Measurements from ENCODE around the gene CDK13.

Gene CDK13

DNA sequence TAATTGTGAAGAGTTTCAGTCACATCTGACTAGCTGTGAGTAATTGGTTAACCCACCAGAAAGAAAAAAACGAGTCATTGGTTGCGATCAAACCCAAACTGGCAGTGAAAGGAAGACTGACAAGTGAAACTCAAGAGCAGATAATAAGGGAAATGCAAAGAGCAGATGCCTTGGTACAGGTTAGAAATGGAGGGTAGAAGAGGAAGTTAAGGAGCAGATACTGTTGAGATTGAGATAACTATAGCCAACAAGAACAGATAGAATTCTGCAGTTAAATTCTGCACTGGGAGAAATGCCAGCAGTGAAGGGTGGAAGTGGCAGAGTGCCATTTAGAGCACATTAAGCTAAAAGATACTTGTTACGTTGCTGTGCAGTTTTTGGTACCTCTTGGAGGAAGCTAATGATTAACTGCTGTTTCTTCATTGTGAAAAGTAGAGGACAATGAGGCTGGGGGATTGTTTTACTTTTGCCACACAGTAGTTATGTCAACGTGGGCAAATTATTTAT lies 65.8 kb downstream of the CDK13 start:
- DNase-seq, result no peak

DNA sequence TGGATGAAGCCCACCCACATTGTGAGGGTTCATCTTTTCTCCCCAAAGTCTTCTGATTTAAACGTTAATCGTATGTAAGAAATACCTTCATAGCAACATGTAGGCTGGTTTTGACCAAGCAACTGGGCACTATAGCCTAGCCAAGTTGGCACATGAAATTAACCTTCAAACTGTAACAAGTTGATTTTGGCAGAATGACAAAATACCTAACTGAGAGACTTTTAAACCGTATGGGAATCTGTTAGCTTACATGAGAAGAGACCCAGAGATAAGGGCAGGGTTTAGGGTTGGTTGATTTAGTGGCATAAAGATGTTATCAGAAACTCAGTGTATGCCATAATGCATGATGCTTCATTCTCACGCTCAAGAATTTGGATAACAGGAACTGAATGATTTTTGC lies 69.5 kb downstream of the CDK13 start:
- no peak for DNase-seq

DNA sequence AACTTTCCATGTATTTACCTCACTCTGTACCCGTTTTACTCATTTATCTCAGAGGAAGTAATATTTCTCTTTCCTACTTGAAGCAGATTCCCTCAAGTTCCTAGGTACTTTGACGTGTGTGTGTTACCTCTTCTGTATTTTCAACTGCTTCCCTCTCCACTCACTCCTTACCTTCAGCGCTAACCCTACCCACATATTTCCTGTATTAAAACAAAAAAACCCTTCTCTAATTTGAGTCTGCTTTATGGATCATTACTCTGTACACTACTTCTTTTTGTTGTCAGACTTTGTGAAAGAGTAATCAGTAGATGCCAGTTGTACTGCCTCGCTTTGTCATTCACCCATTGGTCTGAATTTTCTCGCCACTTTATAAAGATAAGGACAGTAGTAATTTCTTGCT lies 74.0 kb downstream of the CDK13 start:
- DNase-seq, result no peak

DNA sequence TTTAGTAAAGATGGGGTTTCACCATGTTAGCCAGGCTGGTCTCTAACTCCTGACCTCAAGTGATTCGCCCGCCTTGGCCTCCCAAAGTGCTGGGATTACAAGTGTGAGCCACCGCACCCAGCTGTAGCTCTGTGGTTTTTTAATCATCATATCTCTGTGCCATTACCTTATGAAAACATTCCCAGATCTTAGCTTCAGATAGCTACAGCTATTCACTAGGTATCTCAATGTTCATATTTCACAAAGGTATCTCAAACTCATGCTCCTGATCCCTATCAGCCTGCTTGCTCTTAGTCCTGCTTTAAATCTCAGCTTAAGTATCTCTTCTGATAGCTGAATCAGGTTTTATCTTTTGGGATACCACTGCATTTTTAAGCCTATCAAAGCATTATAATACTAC lies 74.8 kb downstream of the CDK13 start:
- DNase-seq, result no peak

- no peak for DNase-seq
These were observed 77.5 kb downstream of the CDK13 start for GRCh38 chr7:40027545-40027944.

DNA sequence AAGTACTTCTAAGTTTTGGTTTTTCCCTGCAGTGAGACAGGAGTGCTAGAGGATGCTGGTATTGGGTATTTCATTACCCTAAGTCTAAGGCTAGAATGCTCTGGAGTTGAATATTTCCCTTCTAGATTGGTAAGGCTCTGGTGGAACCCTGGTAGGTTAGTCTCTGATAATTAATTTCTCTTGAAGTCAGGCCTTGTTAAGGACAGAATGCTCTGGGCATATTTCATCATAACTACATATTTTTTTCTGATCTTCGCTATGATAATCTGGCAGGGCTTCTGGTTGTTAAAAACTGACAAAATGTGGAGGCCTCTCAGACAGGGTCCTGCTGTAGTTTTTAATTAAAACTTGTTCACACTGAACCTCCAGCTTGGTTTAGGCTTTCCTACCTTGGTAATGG lies 83.8 kb downstream of the CDK13 start:
- no peak for DNase-seq

- no peak for DNase-seq
These were observed 91.4 kb downstream of the CDK13 start for GRCh38 chr7:40041456-40041855.

GRCh38 chr7:40043164-40043563 lies 93.1 kb downstream of the CDK13 start:
- DNase-seq, result no peak

DNA sequence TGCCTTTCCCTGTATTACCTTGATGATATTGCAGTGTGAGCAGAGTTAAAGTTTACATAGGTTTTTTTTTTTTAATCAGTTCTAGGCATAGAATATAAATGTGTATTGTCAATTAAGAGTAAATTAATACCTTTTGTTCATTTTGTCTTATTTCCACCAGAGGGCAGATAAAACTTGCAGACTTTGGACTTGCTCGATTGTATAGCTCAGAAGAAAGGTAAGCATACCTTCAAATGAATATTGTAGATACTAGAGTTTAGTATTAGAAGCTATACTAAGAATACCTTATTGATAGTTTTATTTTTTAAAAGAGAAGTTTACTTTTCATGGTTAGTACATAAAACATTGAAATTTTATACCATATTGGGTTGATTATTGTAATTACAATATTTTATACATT lies 97.6 kb downstream of the CDK13 start:
- DNase-seq, result no peak

GRCh38 chr7:40057292-40057691 lies 107.2 kb downstream of the CDK13 start:
- peak; percentile 35 for DNase-seq

GRCh38 chr7:40058026-40058425 lies 108.0 kb downstream of the CDK13 start:
- no peak for DNase-seq

DNA sequence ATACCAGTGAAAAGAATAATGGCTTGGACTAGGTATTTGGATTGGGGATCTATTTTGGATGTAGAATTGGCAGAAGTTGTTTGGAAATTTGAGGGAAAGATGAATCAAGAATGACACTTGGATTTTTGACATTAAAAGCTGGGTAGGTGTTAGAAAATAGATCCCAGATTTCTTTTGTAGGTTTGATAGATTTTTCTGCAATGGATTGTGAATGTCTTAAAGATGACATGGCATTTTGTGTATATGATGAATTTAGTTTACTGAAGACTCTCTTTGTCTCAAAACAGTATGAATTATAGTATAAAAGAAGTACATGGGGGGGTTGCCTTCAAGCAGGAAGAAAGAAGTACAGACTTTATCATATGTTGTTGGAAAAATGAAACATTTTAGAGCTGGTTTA lies 108.6 kb downstream of the CDK13 start:
- no peak for DNase-seq

DNA sequence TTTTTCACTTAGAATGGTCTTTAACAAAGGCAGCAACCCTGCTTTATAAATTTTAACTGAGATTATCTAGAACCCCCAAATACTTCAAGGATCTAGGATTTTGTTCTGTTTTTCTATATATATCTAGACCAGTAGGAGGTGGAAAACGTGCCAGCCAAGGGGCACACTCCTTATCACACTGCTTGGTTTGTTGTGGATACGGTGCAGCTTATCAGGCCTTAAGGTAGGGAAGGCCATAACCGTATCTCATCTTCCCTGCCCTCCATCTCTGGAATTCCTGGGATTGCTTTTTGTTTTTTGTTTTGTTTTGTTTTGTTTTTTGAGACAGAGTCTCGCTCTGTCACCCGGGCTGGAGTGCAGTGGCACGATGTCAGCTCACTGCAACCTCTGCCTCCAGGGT lies 109.0 kb downstream of the CDK13 start:
- DNase-seq, result no peak

GRCh38 chr7:40072268-40072667 lies 122.2 kb downstream of the CDK13 start:
- DNase-seq, result no peak

GRCh38 chr7:40073239-40073638 lies 123.2 kb downstream of the CDK13 start:
- DNase-seq, result no peak

DNA sequence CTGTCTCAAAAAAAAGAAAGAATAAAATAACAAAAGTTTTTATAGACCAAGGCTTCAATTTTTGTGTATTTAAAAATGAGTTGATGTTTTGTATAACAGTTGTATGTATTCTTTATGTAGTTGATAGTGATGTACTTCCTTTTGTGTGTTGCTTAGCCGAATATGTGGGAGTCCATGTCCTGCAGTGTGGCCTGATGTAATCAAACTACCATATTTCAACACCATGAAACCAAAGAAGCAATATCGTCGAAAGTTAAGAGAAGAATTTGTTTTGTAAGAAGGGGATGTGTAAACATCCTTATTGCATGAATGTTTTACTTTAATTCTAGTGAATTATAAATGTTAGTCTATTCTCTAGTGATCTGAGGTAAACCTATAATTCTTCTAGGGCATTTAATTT lies 127.8 kb downstream of the CDK13 start:
- no peak for DNase-seq

DNA sequence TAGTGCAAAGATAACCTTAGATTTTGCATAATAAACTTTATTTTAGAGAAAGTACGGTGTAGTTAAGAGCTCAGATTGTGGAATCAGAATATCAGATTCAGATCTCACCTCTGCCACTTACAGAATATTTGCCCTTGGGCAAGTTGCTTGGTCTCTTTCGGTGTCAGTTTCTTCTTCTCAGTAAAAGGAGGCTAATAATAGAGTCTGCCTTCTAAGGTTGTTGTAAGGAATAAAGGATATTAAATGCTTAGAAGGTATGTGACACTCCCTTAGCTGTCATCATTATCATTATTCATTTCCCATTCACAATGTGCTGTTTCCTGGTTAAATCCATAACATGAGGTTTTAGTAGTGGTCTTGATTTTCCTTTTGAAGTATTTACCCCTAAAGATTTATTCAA lies 142.1 kb downstream of the CDK13 start:
- no peak for DNase-seq

DNA sequence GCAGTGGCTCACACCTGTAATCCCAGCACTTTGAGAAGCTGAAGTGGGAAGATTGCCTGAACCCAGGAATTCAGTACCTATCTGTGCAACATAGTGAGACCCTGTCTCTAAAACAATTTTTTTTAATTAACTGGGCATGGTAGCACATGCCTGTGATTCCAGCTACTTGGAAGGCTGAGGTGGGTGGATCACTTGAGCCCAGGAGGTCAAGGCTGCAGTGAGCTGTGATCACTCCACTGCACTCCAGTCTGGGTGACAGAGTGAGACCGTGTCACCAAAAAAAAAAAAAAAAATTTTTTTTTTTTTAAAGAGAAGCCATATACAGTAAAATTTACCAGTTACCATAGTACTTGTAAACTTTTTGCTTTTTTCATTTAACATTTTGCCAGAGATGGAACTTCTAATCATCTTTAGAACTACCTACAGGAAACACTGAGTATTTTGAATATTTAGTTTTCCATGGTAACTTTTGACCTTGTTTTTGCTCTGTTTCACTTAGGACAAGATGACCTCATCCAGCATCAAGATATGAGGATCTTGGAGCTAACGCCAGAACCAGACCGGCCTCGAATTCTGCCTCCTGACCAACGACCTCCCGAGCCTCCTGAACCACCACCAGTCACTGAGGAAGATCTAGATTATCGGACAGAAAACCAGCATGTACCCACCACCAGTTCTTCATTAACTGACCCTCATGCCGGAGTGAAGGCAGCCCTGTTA lies 143.7 kb downstream of the CDK13 start:
- DNase-seq, result no peak

GRCh38 chr7:40095230-40095629 lies 145.2 kb downstream of the CDK13 start:
- no peak for DNase-seq

DNA sequence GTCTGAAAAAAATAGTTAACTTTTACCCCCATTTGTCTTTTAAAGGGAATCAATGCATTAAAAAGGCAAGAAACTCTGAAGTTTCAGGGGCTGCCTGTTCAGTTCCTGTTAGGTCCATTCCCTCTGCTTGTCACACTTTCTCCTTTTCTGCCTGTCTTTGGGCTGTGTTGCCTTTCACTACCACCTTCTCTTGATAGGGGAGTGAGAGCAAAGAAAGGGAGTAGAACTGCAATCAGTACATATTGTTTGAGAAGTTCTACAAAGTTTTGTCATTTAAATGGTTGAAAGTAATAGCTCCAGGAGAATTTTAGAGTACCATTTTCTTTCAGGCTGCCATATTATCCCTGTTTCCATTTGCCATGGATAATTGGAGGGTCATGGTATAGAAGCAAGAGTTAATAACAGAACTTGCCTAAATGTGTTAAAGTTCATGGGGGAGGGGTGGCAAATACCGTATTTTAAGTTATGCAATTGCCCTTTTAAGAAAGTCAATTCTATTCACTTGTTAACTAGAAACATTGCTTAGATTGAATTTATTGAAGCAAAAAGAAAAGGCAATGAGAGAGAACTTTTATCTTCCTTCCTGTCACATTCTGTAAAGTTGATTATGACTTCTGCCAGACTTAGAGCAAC lies 145.8 kb downstream of the CDK13 start:
- DNase-seq, result no peak

DNA sequence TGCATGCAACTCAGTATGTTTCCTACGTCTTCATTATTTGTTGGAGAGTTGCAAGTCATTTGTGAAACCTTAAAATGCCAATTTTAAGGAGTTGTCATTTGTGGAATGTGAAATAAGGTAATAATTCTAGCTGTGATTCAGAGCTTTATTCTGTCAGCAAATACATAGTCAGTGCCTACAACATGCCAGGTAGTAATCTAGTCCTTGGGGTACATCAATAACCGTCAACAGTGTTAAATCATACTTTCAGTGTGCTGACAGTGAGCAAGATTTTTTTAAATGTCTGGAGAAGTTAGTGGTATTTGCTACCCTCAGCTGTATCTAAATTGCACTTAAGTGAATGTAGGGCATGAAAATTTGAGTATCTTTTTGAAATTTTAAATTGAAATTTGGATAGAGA lies 147.7 kb downstream of the CDK13 start:
- no peak for DNase-seq

GRCh38 chr7:40098810-40099209 lies 148.8 kb downstream of the CDK13 start:
- no peak for DNase-seq

- DNase-seq, result no peak
These were observed 149.8 kb downstream of the CDK13 start for GRCh38 chr7:40099837-40100236.

GRCh38 chr7:40101201-40101600 lies 151.1 kb downstream of the CDK13 start:
- no peak for DNase-seq

GRCh38 chr7:40102897-40103296 lies 152.8 kb downstream of the CDK13 start:
- no peak for DNase-seq

Measured in SHP77 treated with DMSO at 0.1 percent for 48 hours (cell line).